DND-41 (cell line): ENCODE data around the gene SLC38A3.

Source experiments
- CTCF ChIP-seq: IDR thresholded peaks from 2 replicates; pipeline ENCODE4 v1.5.1; 2012; ENCODE audit warnings: borderline replicate concordance, low read length, moderate library complexity, mild to moderate bottlenecking; ENCODE audit not compliant: poor library complexity, severe bottlenecking; ENCODE audit errors: extremely low read depth
- EZH2 ChIP-seq: IDR thresholded peaks from 3 replicates; pipeline ENCODE4 v1.6.1; 2012; ENCODE audit warnings: borderline replicate concordance, low read depth, mild to moderate bottlenecking, moderate library complexity, low read length, inconsistent platforms; ENCODE audit not compliant: severe bottlenecking

GRCh38 chr3:50202353-50203112 is 2.5 kb upstream of the SLC38A3 start:
- TF ChIP-seq CTCF: no peak
- TF ChIP-seq EZH2: no peak
